Epithelial cell of esophagus (primary cell): ENCODE data around the gene ERICH2.

Source experiments
- DNase-seq: peaks from one replicate; pipeline ENCODE4 v3.0.0; 2010; ENCODE audit warnings: low read depth
- H3K4me3 ChIP-seq: 2 replicates; pipeline ENCODE4 v1.5.1; 2011; ENCODE audit warnings: mild to moderate bottlenecking, low read length, control low read depth
- CTCF ChIP-seq: IDR thresholded peaks from 2 replicates; pipeline ENCODE4 v1.5.1; 2011; ENCODE audit warnings: low read depth, mild to moderate bottlenecking, low read length, control low read depth, inconsistent platforms; ENCODE audit not compliant: insufficient read depth; ENCODE audit errors: missing control alignments

ERICH2 gene

GRCh38 chr2:170763232-170763631, 6.9 kb upstream of the ERICH2 start:
- TF ChIP-seq CTCF = no peak
- no peak for DNase-seq
- H3K4me3 ChIP-seq = no peak overlapping the region

DNA sequence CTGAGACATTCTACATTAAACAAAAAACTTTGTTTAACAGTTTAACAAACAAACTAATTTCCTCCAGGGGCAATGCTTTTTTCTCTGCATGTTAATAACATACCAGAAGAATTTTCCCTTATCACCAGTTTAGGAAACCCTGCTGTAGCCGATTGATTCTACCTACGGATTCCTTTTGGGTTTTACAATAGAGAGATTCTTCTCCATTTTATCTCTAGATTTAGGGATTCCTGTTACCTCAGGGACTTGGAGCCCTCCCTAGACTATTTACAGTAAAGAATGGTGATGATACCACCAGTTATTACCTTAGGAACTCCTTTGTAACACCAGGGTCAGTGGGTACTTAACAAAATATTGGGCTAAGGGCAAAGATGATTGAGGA, 5.3 kb upstream of the ERICH2 start:
- TF ChIP-seq CTCF = no peak
- H3K4me3 ChIP-seq = no peak overlapping the region
- no peak for DNase-seq

DNA sequence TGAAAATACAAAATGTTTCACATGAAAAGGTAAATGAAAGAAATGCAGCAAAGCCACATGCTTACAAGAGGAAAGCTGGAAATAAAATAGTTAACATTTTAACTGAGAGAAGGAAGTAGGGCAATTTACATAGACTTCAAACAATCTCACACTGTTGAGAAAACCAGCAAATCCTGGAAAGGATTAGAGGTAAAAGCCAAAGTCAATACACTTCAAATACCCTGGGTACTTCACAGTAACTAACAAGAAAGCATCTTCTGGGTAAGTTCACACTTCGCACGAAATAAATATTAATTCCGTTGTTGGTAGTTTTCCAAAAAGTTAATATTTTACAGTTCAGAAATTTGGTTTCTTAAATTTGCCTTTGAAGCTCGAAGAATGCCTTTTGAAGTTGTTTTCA, 3.5 kb upstream of the ERICH2 start:
- no peak for TF ChIP-seq CTCF
- no peak for DNase-seq
- no peak overlapping the region for H3K4me3 ChIP-seq

DNA sequence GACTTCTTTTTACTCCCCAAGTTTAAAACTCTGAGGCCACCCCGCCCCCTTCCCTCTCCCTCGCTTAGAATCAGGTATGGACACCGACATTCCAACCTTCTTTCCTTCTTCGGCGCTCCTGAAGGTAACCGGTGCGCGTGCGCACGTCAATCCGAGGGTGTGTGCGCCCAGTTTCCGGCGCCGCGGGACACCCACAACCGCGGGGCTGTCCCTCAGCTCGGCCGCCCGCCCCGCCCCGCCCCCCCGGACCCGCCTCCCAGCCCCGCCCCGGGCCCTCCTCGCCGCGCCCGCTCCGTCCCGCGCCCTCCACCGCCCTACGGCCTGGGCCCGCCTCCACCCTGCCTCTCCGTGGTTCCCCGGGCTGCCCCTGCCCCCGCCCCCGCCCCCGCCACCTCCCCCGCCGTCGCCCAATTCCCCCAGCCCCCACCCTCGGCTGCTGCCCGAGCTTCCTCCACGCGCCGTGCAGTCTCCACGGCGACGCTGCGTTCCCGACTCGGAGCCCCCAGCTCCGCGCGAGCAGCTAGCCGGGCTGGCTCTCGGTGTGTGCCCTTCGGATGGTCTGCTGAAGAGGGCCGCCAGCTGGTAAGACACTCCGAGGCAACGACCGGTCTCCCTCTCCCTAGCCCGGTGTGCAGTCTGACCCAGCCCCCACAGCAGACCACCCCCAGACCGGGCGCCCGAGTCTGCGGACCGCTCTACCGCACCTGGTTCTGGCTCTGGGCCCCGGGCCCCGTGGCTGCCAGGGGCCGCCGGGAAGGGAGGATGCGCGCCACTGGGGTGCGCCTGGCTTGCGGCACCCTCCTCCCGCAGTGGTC, 635 bp downstream of the ERICH2 start:
- H3K4me3 ChIP-seq = peak overlapping the region; percentile 73
- TF ChIP-seq CTCF = no peak
- DNase-seq = peak; percentile 86

DNA sequence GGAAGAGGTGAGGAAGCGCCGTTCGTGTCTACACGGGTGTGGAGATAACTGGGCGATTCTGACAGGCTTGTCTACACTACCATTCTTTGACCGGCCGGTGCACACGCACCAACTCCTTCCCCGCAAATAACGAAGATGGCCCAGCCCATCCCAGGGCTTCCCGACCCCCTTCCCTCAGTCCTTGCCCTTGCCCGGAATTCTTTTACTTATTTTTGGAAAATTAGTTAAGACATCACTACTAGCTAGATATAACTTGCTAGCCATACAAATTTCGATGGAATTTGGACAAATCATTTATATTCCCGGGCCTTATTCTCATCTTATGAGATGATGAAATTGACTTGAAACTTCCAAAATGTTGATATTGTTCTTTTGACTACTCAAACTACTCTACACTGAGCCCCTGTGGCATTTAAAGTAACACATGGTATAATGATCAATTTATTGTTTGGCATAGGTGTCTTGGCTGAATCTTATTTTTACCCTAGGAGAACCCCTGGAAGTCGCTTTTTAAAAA, 1.3 kb downstream of the ERICH2 start:
- peak; percentile 18 for DNase-seq
- TF ChIP-seq CTCF = no peak
- H3K4me3 ChIP-seq = peak overlapping the region; percentile 48

DNA sequence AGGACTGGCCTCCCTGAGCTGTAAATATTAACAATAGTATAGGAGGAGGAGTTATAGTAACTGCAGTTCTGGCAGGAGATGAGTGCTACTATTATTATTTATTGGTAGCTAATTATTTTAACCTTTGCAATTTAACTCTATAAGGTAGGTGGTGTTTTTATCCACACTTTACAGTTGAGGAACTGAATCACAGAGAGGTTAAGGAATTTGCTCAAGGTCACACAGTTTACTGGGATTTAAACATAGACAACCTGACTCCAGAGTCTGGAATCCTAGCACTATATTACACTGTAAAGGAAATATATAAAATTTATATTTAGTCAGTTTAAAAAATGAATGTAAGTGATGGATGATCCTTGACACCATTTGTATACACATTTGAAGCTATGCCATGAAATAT, 2.1 kb downstream of the ERICH2 start:
- no peak for DNase-seq
- H3K4me3 ChIP-seq = no peak overlapping the region
- TF ChIP-seq CTCF = no peak

DNA sequence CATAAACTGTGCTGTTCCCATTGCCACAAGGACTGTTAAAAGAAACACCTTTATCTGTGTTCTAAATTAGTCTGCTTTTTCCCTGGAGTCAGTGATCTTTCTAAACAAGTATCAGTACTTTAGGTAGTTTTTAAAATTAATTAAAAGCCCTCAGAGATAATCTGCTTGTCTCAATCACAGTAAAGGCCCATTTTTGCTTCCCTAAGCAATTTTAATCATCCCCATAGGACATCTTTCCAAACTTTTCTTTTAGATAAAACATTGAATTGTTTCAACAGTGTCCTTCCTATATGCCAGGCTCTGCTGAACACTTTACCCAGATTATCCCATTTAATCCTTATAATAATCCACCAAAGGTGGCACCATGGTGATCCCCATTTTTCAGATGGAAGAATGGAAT, 3.9 kb downstream of the ERICH2 start:
- no peak overlapping the region for H3K4me3 ChIP-seq
- DNase-seq = no peak
- no peak for TF ChIP-seq CTCF
